Osteocyte (in vitro differentiated cells): Measurements from ENCODE around the gene ZBTB7B. TPM values are rescaled to one million over a fixed set of nuclear protein-coding genes. Genes with fewer than 3 reads are reported as not detected.
A peak's percentile ranks its signal among the peaks of the same experiment; 100 is the strongest.

Experiments used
- DNase-seq: peaks from one replicate; pipeline ENCODE4 v3.0.0; 2021; ENCODE audit warnings: mixed read lengths; ENCODE audit not compliant: unreplicated experiment; ENCODE audit errors: extremely low spot score
- H3K27ac Mint-ChIP-seq: one replicate; pipeline ENCODE4 v1.8.0; 2021; ENCODE audit warnings: mild to moderate bottlenecking, mixed read lengths; ENCODE audit not compliant: unreplicated experiment
- H3K27me3 Mint-ChIP-seq: one replicate; pipeline ENCODE4 v1.8.0; 2021; ENCODE audit warnings: mixed read lengths; ENCODE audit not compliant: unreplicated experiment
- H3K36me3 Mint-ChIP-seq: one replicate; pipeline ENCODE4 v1.8.0; 2021; ENCODE audit warnings: mixed read lengths; ENCODE audit not compliant: unreplicated experiment
- H3K4me1 Mint-ChIP-seq: one replicate; pipeline ENCODE4 v1.8.0; 2021; ENCODE audit warnings: mixed read lengths; ENCODE audit not compliant: unreplicated experiment
- H3K4me3 Mint-ChIP-seq: one replicate; pipeline ENCODE4 v1.8.0; 2021; ENCODE audit warnings: mild to moderate bottlenecking, moderate library complexity, mixed read lengths; ENCODE audit not compliant: unreplicated experiment
- H3K9me3 Mint-ChIP-seq: one replicate; pipeline ENCODE4 v1.8.0; 2021; ENCODE audit warnings: mixed read lengths; ENCODE audit not compliant: unreplicated experiment
- total RNA-seq: library from RNA; stranded (reverse); gene quantifications from 2 replicates; pipeline ENCODE4 v1.2.1, GENCODE V29; 2021
- TF ChIP-seq, protein P1 (sequence below): fragments of 200-600 bp; sonication (generic); IDR thresholded peaks from 2 replicates; pipeline ENCODE4 v1.5.0; 2021; ENCODE audit warnings: antibody characterized with exemption, mild to moderate bottlenecking, moderate library complexity

ZBTB7B gene
- total RNA-seq, 1 donor from 2014 or later = 37.8 TPM

- H3K36me3 Mint-ChIP-seq = peaks cover 20% of the 10 kb centered on the region
- H3K4me1 Mint-ChIP-seq = peaks cover 32% of the 10 kb centered on the region
- DNase-seq = no peak
- peak overlapping the region; percentile 80 for H3K4me3 Mint-ChIP-seq
- H3K27me3 Mint-ChIP-seq = no peaks in the 10 kb centered on the region
- no peaks in the 10 kb centered on the region for H3K9me3 Mint-ChIP-seq
- TF ChIP-seq, protein P1, sequence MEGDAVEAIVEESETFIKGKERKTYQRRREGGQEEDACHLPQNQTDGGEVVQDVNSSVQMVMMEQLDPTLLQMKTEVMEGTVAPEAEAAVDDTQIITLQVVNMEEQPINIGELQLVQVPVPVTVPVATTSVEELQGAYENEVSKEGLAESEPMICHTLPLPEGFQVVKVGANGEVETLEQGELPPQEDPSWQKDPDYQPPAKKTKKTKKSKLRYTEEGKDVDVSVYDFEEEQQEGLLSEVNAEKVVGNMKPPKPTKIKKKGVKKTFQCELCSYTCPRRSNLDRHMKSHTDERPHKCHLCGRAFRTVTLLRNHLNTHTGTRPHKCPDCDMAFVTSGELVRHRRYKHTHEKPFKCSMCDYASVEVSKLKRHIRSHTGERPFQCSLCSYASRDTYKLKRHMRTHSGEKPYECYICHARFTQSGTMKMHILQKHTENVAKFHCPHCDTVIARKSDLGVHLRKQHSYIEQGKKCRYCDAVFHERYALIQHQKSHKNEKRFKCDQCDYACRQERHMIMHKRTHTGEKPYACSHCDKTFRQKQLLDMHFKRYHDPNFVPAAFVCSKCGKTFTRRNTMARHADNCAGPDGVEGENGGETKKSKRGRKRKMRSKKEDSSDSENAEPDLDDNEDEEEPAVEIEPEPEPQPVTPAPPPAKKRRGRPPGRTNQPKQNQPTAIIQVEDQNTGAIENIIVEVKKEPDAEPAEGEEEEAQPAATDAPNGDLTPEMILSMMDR = no peak
- H3K27ac Mint-ChIP-seq = peak overlapping the region; percentile 91
Observed at GRCh38 chr1:154962156-154962749, 40.3 kb upstream of the ZBTB7B start.

DNA sequence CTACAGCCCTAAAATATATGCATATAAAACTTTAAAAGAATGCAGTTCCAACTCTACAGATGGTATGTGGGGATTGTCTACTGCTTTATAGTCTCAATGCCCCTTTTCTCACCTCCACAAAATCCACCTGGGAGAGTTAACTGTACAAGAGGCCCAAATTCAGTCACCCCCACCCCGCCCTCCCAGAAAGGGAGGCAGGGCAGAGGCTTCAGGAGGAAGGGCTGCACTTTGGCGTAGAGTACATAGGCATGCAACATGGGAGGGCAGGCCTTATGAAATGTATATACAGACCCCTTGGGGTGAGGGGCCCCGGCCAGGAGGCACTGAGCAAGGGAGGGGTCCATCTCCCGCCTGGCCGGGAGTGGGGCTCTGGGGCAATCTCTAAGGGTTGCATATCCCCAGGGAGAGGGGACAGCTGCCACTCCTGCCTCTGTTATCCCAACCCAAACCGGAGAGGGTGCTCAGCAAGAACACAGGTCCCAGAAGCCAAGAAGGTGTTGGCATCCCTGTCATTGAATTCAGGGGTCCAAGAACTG lies 39.7 kb upstream of the ZBTB7B start:
- Mint-ChIP-seq H3K9me3 (no peaks in the 10 kb centered on the region), H3K4me1 (peaks cover 31% of the 10 kb centered on the region), H3K27me3 (no peaks in the 10 kb centered on the region), H3K27ac (peak overlapping the region; percentile 91), H3K4me3 (peak overlapping the region; percentile 80), H3K36me3 (peaks cover 21% of the 10 kb centered on the region)
- TF ChIP-seq, protein P1 = no peak
- no peak for DNase-seq

- TF ChIP-seq, protein P1 = no peak
- H3K9me3 Mint-ChIP-seq = no peaks in the 10 kb centered on the region
- H3K27me3 Mint-ChIP-seq = no peaks in the 10 kb centered on the region
- H3K36me3 Mint-ChIP-seq = peaks cover 21% of the 10 kb centered on the region
- H3K4me1 Mint-ChIP-seq = peaks cover 38% of the 10 kb centered on the region
- DNase-seq = no peak
- H3K4me3 Mint-ChIP-seq = no peak overlapping the region
- peak overlapping the region; percentile 36 for H3K27ac Mint-ChIP-seq
Observed at GRCh38 chr1:154963643-154964042, 39.0 kb upstream of the ZBTB7B start.

DNA sequence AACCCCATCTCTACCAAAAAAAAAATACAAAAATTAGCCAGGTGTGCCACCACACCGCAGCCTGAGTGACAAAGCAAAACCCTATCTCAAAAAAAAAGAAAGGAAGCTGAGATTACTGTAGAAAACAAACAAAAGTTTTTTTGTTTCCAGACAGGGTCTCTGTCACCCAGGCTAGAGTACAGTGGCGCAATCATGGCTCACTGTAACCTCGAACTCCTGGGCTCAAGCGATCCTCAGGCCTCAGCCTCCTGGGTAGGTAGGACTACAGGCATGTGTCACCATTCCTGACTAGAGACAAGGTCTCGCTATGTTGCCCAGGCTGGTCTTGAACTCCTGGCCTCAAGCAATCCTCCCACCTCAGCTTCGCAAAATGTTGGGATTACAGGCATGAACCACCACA lies 38.2 kb upstream of the ZBTB7B start:
- TF ChIP-seq, protein P1 = no peak
- H3K4me1 Mint-ChIP-seq = peaks cover 45% of the 10 kb centered on the region
- no peak overlapping the region for H3K4me3 Mint-ChIP-seq
- H3K36me3 Mint-ChIP-seq = peaks cover 21% of the 10 kb centered on the region
- no peaks in the 10 kb centered on the region for H3K9me3 Mint-ChIP-seq
- no peak overlapping the region for H3K27ac Mint-ChIP-seq
- no peak for DNase-seq
- H3K27me3 Mint-ChIP-seq = no peaks in the 10 kb centered on the region

DNA sequence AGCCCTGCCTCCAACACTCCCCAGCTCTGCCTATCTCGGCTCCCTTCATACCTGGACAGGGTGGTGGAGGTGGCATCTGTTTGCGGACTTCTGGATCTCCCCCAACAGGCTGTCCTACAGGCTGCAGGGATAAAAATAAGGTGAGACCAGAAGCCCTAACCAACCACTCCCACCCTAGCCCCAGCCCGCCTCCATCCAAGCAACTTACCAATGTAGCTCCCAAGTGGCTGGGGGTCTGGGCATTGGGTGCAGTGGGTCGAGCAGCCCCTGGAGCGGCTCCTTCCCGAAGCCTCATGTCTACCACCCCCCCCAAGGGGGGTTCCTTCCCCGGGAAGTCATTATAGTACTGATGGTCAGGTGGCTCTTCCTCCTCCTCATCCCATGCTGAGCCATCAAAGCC lies 36.5 kb upstream of the ZBTB7B start:
- DNase-seq = no peak

More for the DNA sequence above, 36.5 kb upstream of the ZBTB7B start:
- Mint-ChIP-seq H3K27me3 (no peaks in the 10 kb centered on the region), H3K27ac (no peak overlapping the region), H3K9me3 (no peaks in the 10 kb centered on the region), H3K4me3 (no peak overlapping the region), H3K4me1 (peaks cover 44% of the 10 kb centered on the region), H3K36me3 (peaks cover 21% of the 10 kb centered on the region)
- TF ChIP-seq, protein P1 = no peak
